HCEC 1CT (cell line): Measurements from ENCODE around the gene RAP1GDS1.

Source experiments
- DNase-seq: peaks from one replicate; pipeline ENCODE4 v3.0.0-alpha.2; 2017

RAP1GDS1 gene

DNA sequence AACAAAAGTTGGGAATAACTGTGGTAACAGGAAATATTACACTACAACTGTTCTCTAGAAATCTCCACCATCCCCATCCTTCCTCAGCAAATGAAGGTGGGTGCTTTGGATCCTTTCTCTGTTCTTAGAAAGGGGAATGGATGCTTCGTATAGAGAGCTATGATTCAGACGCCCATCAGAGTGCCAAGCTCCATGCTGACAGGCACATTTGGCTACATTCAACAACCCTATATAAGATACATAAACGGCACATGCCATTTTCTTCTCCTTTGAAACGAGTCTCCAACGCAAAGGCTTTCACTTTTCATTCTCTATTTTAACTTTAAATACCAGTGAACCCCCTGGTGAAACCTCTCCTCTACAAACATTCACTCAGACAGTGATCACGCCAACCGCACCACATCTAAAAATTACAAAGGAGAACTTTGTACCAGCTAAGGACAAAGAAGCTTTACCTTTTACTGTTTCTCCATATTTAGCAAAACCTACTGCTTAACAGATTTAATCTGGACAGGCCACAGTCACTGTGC, 224.7 kb downstream of the RAP1GDS1 start:
- no peak for DNase-seq

DNA sequence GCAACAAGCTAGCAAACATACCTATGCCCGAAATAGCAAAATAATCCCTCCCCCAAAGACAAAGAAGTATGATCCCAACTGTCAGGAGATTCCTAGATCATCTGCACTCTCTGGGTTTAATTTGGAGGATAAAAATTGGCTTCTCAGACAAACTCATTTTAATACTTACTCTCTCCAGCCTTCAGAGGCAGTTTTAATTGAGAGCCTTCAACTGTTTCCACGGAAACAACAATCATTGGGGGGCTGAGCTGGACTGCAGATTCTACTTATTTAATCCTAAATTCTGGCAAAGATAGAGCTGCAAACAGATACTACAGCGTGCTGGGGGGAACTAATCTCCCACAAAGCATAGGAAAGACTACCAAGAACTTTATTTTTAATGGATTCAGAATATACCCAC, 229.1 kb downstream of the RAP1GDS1 start:
- no peak for DNase-seq

DNA sequence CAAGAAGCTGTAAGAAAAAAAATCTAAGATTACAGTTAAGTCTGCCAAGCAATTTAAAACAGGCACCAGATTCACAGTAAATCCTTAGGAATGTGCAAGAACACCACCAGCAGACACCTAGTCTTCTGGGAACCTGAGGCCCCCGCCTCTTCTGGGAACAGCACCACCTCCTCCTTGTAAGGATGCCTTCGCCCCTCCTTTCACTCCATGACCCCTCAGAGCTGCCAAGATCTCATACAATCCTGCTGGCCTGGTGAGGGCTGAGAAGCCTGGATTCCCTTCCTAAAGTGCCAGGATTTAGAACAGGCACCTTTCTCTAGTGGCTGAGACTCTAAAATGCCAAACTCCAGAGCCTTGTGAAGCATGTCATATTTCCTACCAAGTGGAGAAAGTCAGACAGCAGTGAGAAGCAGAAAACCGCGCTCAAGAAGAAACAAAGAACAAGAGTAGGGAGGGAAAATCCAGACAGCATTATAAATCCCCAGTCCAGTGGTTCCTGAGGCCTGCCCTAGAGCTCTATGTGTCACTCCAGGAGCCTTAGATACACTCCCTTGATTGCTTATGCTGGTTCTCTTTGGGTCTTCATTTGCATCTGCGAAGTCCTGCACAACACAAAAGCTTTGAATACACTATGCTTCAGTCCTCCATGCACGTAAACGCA, 230.8 kb downstream of the RAP1GDS1 start:
- DNase-seq, result no peak

DNA sequence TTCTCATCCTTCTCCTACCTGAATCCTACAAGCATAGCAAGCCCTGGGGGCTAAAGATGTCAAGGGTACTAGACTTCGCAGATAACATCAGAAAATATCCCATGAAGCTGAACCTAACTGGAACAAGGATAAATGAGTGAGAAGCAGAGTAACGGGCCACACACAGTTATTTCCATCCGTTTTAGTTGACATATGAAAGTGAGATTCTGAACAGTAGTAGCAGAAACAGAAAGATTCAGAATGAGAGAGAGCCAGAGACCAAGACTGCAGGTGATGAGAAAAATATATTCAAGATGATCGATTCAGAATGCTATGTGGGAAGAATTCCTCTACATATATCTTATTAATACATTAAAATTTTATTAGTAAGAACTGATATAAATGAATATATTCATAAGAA, 232.1 kb downstream of the RAP1GDS1 start:
- DNase-seq, result no peak
